Endothelial cell of umbilical vein (primary cell): ENCODE results near the gene ERGIC1. TPM values are rescaled to one million over a fixed set of nuclear protein-coding genes. Genes with fewer than 3 reads are reported as not detected.

ENCODE experiments used
- BruUV-seq: library from RNA; stranded (reverse); fragments of 400-500 nt; replicated peaks from 2 replicates; lab custom pipeline; 2021; lab: Mats Ljungman, UMichigan
- CTCF ChIA-PET: fragments of 300-600, 350-600 bp; sonication (Branson Sonifier 250); formaldehyde crosslinking; loops from one replicate; lab custom pipeline; 2021; ENCODE audit warnings: antibody characterized with exemption, inconsistent platforms; lab: Charles Lee
- POLR2A ChIA-PET: fragments of 300-600, 350-600 bp; sonication (Branson Sonifier 250); formaldehyde crosslinking; loops from one replicate; lab custom pipeline; 2021; ENCODE audit warnings: antibody characterized with exemption, inconsistent platforms; lab: Charles Lee
- DNase-seq: peaks from one replicate; pipeline ENCODE4 v3.0.0-alpha.2; 2011; ENCODE audit warnings: low read depth, low spot score
- FAIRE-seq: peaks from 2 replicates; lab custom pipeline; 2011; peaks lifted over from hg19 to GRCh38; lab: Jason Lieb, UNC
- H2AFZ ChIP-seq: 2 replicates; pipeline ENCODE4 v1.6.0; 2012; ENCODE audit warnings: low read depth, low read length, control low read depth, inconsistent platforms
- H3K27ac ChIP-seq: 2 replicates; pipeline ENCODE4 v1.5.1; 2011; ENCODE audit warnings: low read depth, mild to moderate bottlenecking, control low read depth, low read length, moderate library complexity; ENCODE audit not compliant: insufficient read depth
- H3K27me3 ChIP-seq, 2 experiments: 2 replicates each; pipeline versions ENCODE4 v1.6.0 to v1.6.1; 2011; ENCODE audit warnings: low read length in 2 of 2, mixed read lengths in 1 of 2; ENCODE audit not compliant: control insufficient read depth in 2 of 2, insufficient read depth in 2 of 2
- H3K36me3 ChIP-seq, 2 experiments: 2 replicates in 1 of 2; 3 replicates in 1 of 2; pipeline ENCODE4 v1.5.1; 2011; ENCODE audit warnings: low read length in 2 of 2, mild to moderate bottlenecking in 1 of 2, moderate library complexity in 1 of 2; ENCODE audit not compliant: control insufficient read depth in 2 of 2, insufficient read depth in 2 of 2; ENCODE audit errors: extremely low read depth in 1 of 2
- H3K4me1 ChIP-seq: 3 replicates; pipeline ENCODE4 v1.5.1; 2011; ENCODE audit warnings: mild to moderate bottlenecking, low read length; ENCODE audit not compliant: control insufficient read depth, insufficient read depth; ENCODE audit errors: extremely low read depth
- H3K4me2 ChIP-seq: 2 replicates; pipeline ENCODE4 v1.6.1; 2011; ENCODE audit warnings: low read length, control low read depth, mixed read lengths; ENCODE audit not compliant: insufficient read depth
- H3K4me3 ChIP-seq, 3 experiments: fragments of 200-600 bp in 1 of 3; sonication (generic), shearing (Covaris generic) in 1 of 3; replicated peaks in 1 of 3; 2 replicates each; pipeline ENCODE4 v1.5.1; 2011 to 2016; ENCODE audit warnings: control low read depth in 3 of 3, low read length in 3 of 3, mild to moderate bottlenecking in 2 of 3, inconsistent platforms in 1 of 3, low read depth in 1 of 3, moderate library complexity in 1 of 3; ENCODE audit not compliant: insufficient read depth in 1 of 3
- H3K79me2 ChIP-seq: 2 replicates; pipeline ENCODE4 v1.6.0; 2012; ENCODE audit warnings: low read length, inconsistent platforms; ENCODE audit not compliant: control insufficient read depth, insufficient read depth
- H3K9ac ChIP-seq: replicated peaks from 2 replicates; pipeline ENCODE3; 2011; ENCODE audit warnings: low read length, control low read depth; ENCODE audit not compliant: insufficient read depth; ENCODE audit errors: extremely low read depth
- H3K9me1 ChIP-seq: replicated peaks from 3 replicates; pipeline ENCODE4 v1.6.0; 2011; ENCODE audit warnings: mild to moderate bottlenecking, low read length; ENCODE audit not compliant: control insufficient read depth, insufficient read depth; ENCODE audit errors: extremely low read depth
- H3K9me3 ChIP-seq: replicated peaks from 2 replicates; pipeline ENCODE4 v1.5.1; 2012; ENCODE audit warnings: low read length, inconsistent platforms; ENCODE audit not compliant: control insufficient read depth, insufficient read depth
- H4K20me1 ChIP-seq: replicated peaks from 2 replicates; pipeline ENCODE3; 2011; ENCODE audit warnings: mild to moderate bottlenecking, low read length; ENCODE audit not compliant: control insufficient read depth, insufficient read depth; ENCODE audit errors: extremely low read depth
- EZH2 ChIP-seq: IDR thresholded peaks from 2 replicates; pipeline ENCODE4 v1.6.1; 2012; ENCODE audit warnings: borderline replicate concordance, low read depth, mild to moderate bottlenecking, moderate library complexity, low read length, inconsistent platforms; ENCODE audit not compliant: severe bottlenecking
- FOS ChIP-seq: IDR thresholded peaks from 2 replicates; pipeline ENCODE4 v1.6.1; 2011; ENCODE audit warnings: mild to moderate bottlenecking, low read length, moderate library complexity, borderline replicate concordance; ENCODE audit not compliant: insufficient read depth
- GATA2 ChIP-seq: IDR thresholded peaks from 2 replicates; pipeline ENCODE4 v1.7.0; 2011; ENCODE audit warnings: low read depth, mild to moderate bottlenecking, moderate library complexity, mixed read lengths, low read length; ENCODE audit not compliant: insufficient read length, insufficient read depth
- JUN ChIP-seq: IDR thresholded peaks from 2 replicates; pipeline ENCODE4 v1.6.1; 2011; ENCODE audit warnings: borderline replicate concordance, low read depth; ENCODE audit not compliant: insufficient read length, insufficient read depth
- MYC ChIP-seq: IDR thresholded peaks from one replicate; pipeline ENCODE4 v1.6.1; 2011; ENCODE audit warnings: mild to moderate bottlenecking, low read depth, low read length
- POLR2A ChIP-seq: IDR thresholded peaks from 2 replicates; pipeline ENCODE4 v1.6.1; 2012; ENCODE audit warnings: low read depth, mild to moderate bottlenecking, control low read depth, low read length
- POLR2AphosphoS5 ChIP-seq: IDR thresholded peaks from 2 replicates; pipeline ENCODE4 v1.6.1; 2012; ENCODE audit warnings: low read depth, mild to moderate bottlenecking, control low read depth, low read length, moderate library complexity; ENCODE audit not compliant: insufficient read depth
- dilution Hi-C: fragments of 300-500 bp; cut with MboI; formaldehyde crosslinking; loops from one replicate; pipeline ENCODE4 v1.15.0; 2019; ENCODE audit warnings: low sequenced_read_pairs; ENCODE audit not compliant: extremely low pct_ligation_motif_present
- intact Hi-C: fragments of 100-400 bp; cut with micrococcal nuclease; formaldehyde crosslinking; loops from one replicate; pipeline ENCODE4 v1.10.0; 2022
- polyA plus RNA-seq, 4 experiments: library from polyadenylated mRNA; depleted of rRNA in 3 of 4; stranded (reverse) in 3 of 4; unstranded in 1 of 4; fragments of >200 nt; gene quantifications; 2 replicates each; pipeline versions ENCODE4 v1.2.1 to v1.2.3, GENCODE V29; 2011 to 2012; ENCODE audit warnings: missing spikeins in 1 of 4
- total RNA-seq: library from RNA; stranded (reverse); gene quantifications from 2 replicates; pipeline ENCODE4 v1.2.3, GENCODE V29; 2021
- TF ChIP-seq, protein P1 (sequence below), 2 donors: IDR thresholded peaks; 1 replicate in 1 of 2; 2 replicates in 1 of 2; pipeline ENCODE4 v1.5.1; 2011; ENCODE audit warnings: low read length in 2 of 2, mild to moderate bottlenecking in 2 of 2, moderate library complexity in 2 of 2, control low read depth in 1 of 2, inconsistent platforms in 1 of 2, low read depth in 1 of 2; ENCODE audit not compliant: insufficient read depth in 1 of 2; ENCODE audit errors: extremely low read depth in 1 of 2
- TF ChIP-seq, protein P2 (sequence below): IDR thresholded peaks from 2 replicates; pipeline ENCODE4 v1.6.1; 2011; ENCODE audit not compliant: insufficient read depth, insufficient read length

The ERGIC1 gene
- total and polyA plus RNA-seq, 2 donors (not counting 3 experiments of a cell fraction or from before 2014, with no cell fraction given): 105 to 109 TPM

DNA sequence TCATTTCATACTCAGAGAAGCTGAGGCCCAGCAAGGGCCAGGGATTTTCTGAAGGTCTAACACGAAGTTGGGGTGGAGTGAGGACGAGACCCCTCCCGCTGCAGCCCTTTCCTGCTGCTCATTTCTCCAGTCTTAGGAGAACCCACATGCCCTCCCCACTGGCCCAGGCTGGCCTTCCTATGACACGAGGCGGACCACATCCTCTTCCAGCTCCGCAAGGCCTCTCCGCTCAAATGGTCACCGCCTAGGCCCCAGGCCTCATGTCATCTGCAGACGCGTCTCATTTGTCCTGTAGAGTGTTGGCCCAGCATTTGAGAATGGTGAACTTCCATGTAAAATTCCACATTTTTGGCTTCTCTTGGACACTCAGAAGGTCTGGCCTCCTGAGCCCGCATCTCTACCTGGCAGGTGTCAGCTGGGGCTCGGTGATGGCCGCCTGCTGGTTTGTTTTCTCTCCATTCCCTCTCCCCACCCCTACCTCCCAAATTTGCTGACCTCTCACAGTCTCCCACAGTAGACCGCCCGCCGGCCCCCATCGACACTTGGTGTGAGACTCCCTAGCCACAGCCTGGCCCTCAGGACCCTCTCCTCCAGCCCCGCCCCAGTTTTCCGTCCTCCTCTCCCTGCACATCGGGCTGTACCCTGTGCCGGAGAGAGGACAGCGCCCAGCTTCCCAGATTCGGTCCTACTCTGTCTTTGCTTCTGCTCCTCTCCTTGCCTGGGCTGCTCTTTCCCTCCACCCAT lies 51.7 kb downstream of the ERGIC1 start:
- no TSS peak for BruUV-seq
- TF ChIP-seq, protein P1, sequence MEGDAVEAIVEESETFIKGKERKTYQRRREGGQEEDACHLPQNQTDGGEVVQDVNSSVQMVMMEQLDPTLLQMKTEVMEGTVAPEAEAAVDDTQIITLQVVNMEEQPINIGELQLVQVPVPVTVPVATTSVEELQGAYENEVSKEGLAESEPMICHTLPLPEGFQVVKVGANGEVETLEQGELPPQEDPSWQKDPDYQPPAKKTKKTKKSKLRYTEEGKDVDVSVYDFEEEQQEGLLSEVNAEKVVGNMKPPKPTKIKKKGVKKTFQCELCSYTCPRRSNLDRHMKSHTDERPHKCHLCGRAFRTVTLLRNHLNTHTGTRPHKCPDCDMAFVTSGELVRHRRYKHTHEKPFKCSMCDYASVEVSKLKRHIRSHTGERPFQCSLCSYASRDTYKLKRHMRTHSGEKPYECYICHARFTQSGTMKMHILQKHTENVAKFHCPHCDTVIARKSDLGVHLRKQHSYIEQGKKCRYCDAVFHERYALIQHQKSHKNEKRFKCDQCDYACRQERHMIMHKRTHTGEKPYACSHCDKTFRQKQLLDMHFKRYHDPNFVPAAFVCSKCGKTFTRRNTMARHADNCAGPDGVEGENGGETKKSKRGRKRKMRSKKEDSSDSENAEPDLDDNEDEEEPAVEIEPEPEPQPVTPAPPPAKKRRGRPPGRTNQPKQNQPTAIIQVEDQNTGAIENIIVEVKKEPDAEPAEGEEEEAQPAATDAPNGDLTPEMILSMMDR (IDR thresholded peaks at IDR 0.05; ENCODE audit: extremely low read depth in 1 of 2, insufficient read depth in 1 of 2, low read depth in 1 of 2, low read length in 2 of 2): no peak
- TF ChIP-seq FOS: no peak
- no peak for TF ChIP-seq JUN
- H3K9me1 ChIP-seq: no peaks in the 10 kb centered on the region
- no peaks in the 10 kb centered on the region for H3K27me3 ChIP-seq
- FAIRE-seq (no peak), DNase-seq (no peak)
- no peak overlapping the region for H3K9ac ChIP-seq
- peaks cover 31% of the 10 kb centered on the region for H3K4me1 ChIP-seq
- no peak overlapping the region for H3K4me2 ChIP-seq
- H3K36me3 ChIP-seq: no peaks in the 10 kb centered on the region
- no peaks in the 10 kb centered on the region for H3K9me3 ChIP-seq
- intact Hi-C loops: no loop called here
- H3K27ac ChIP-seq: no peak overlapping the region
- ChIA-PET POLR2A (no interaction called here), CTCF (no interaction called here)
- no peak overlapping the region for H2AFZ ChIP-seq
- no peak overlapping the region for H3K4me3 ChIP-seq
- H4K20me1 ChIP-seq: no peaks in the 10 kb centered on the region
- H3K79me2 ChIP-seq: peaks cover 19% of the 10 kb centered on the region
- dilution Hi-C loops: no loop called here

DNA sequence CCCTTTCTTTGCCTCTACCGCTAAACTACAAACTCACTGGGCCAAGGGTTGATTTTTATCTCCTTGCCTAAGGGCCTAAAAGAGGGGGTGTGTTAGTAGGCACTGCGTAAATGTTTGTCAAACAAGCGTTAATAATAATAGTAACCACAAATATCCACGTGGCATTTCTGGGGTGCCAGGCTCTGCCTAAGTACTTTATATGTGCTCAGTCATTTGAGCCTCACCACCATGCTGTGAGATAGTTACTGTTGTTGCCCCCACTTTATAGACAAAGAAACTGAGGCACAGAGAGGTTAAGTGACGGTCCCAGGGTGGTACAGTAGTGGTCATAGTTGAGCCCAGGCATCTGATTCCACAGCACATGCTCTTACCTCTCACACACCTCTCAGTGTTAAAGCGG lies 52.4 kb downstream of the ERGIC1 start:
- H3K4me3 ChIP-seq: no peak overlapping the region
- TF ChIP-seq, protein P2, sequence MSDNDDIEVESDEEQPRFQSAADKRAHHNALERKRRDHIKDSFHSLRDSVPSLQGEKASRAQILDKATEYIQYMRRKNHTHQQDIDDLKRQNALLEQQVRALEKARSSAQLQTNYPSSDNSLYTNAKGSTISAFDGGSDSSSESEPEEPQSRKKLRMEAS: no peak
- TF ChIP-seq FOS: no peak
- no peak for TF ChIP-seq JUN
- no peak for TF ChIP-seq POLR2A
- TF ChIP-seq, protein P1 (IDR thresholded peaks at IDR 0.05; ENCODE audit: extremely low read depth in 1 of 2, insufficient read depth in 1 of 2, low read depth in 1 of 2, low read length in 2 of 2): no peak
- no peak for TF ChIP-seq MYC
- no peak for TF ChIP-seq EZH2
- TF ChIP-seq POLR2AphosphoS5: no peak
- no peak for TF ChIP-seq GATA2
- dilution Hi-C loops (no loop called here), intact Hi-C loops (no loop called here)
- no peaks in the 10 kb centered on the region for H4K20me1 ChIP-seq
- H3K4me2 ChIP-seq: no peak overlapping the region
- no peaks in the 10 kb centered on the region for H3K9me1 ChIP-seq
- no peak for FAIRE-seq
- H3K4me1 ChIP-seq: peaks cover 34% of the 10 kb centered on the region
- peak overlapping the region; percentile 76 for H3K9ac ChIP-seq
- no peaks in the 10 kb centered on the region for H3K27me3 ChIP-seq
- ChIA-PET CTCF (interaction anchor here (1.1 to 1.9 kb wide), 2 partner anchors 11 to 17 kb away, joined by 3 to 9 read pairs; no protein-coding TSS in a partner anchor), POLR2A (interaction anchor here (1.0 to 1.2 kb wide), 2 partner anchors 13 to 118 kb away, joined by 3 to 7 read pairs; no protein-coding TSS in a partner anchor)
- peak overlapping the region; percentile 94 for H3K27ac ChIP-seq
- no peaks in the 10 kb centered on the region for H3K36me3 ChIP-seq
- no peak overlapping the region for H2AFZ ChIP-seq
- DNase-seq: no peak
- peaks cover 17% of the 10 kb centered on the region for H3K79me2 ChIP-seq
- no peaks in the 10 kb centered on the region for H3K9me3 ChIP-seq
- BruUV-seq: no TSS peak
